ENCODE measurements around the gene PSMA6.

- no peak for TF ChIP-seq BHLHE40 (IDR thresholded peaks at IDR 0.05; ENCODE audit: borderline replicate concordance)
- TF ChIP-seq SP1 (IDR thresholded peaks at IDR 0.05): no peak
- no peak for TF ChIP-seq ZNF384 (IDR thresholded peaks at IDR 0.05)
- TF ChIP-seq ARNT (IDR thresholded peaks at IDR 0.05): no peak
- TF ChIP-seq SUZ12 (IDR thresholded peaks at IDR 0.05): no peak
- no peak for TF ChIP-seq FOXA1 (IDR thresholded peaks at IDR 0.05)
- no peak for TF ChIP-seq NFRKB (IDR thresholded peaks at IDR 0.05)
- TF ChIP-seq TARDBP (IDR thresholded peaks at IDR 0.05): no peak
- no peak for TF ChIP-seq FOXK2 (IDR thresholded peaks at IDR 0.05)
- TF ChIP-seq FOXM1 (IDR thresholded peaks at IDR 0.05; ENCODE audit: borderline replicate concordance): no peak
- TF ChIP-seq, protein P1, sequence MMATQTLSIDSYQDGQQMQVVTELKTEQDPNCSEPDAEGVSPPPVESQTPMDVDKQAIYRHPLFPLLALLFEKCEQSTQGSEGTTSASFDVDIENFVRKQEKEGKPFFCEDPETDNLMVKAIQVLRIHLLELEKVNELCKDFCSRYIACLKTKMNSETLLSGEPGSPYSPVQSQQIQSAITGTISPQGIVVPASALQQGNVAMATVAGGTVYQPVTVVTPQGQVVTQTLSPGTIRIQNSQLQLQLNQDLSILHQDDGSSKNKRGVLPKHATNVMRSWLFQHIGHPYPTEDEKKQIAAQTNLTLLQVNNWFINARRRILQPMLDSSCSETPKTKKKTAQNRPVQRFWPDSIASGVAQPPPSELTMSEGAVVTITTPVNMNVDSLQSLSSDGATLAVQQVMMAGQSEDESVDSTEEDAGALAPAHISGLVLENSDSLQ (IDR thresholded peaks at IDR 0.05): no peak
- no peak for TF ChIP-seq ELF4 (IDR thresholded peaks at IDR 0.05)
Measured at GRCh38 chr14:35341454-35341750, 49.2 kb downstream of the PSMA6 start.
